Left cardiac atrium (tissue), 4 donors: ENCODE data around the gene TMEM266. TPM values are rescaled to one million over a fixed set of nuclear protein-coding genes. Genes with fewer than 3 reads are reported as not detected.
A peak's percentile ranks its signal among the peaks of the same experiment; 100 is the strongest.

ENCODE experiments used
- ATAC-seq, 2 donors: fragments of 200-7000 bp; cut with Tn5 transposase; one replicate each; pipeline ENCODE4 v1.9.1; 2020; ENCODE audit warnings: mild to moderate bottlenecking in 2 of 2, moderate library complexity in 2 of 2
- DNase-seq: peaks from one replicate; pipeline ENCODE4 v3.0.0-alpha.2; 2020
- intact Hi-C, 2 donors: fragments of 100-400 bp; cut with DNase I; formaldehyde crosslinking; loops; one replicate each; pipeline versions ENCODE4 v1.14.1 to v1.15.1; 2022 to 2023
- total RNA-seq, 2 donors: library from RNA; stranded (reverse); fragmentation: NEBNext Ultra II Directional; extraction: Animal tissue kit (Norgen Biotek cat#: 25700); gene quantifications; one replicate each; pipeline ENCODE4 v1.2.1, GENCODE V29; 2021
- donor health status: DM: no; HTN: yes; CAD: no.
- donor health status: DM: no; HTN: yes; CAD: no; lungs with severe emphysema.
- donor health status: DM: yes; HTN: yes; CAD: no.
- donor health status: Dilated cardiomyopathy.

The TMEM266 gene
- total RNA-seq, 2 donors from 2014 or later: 0.12 to 0.29 TPM

DNA sequence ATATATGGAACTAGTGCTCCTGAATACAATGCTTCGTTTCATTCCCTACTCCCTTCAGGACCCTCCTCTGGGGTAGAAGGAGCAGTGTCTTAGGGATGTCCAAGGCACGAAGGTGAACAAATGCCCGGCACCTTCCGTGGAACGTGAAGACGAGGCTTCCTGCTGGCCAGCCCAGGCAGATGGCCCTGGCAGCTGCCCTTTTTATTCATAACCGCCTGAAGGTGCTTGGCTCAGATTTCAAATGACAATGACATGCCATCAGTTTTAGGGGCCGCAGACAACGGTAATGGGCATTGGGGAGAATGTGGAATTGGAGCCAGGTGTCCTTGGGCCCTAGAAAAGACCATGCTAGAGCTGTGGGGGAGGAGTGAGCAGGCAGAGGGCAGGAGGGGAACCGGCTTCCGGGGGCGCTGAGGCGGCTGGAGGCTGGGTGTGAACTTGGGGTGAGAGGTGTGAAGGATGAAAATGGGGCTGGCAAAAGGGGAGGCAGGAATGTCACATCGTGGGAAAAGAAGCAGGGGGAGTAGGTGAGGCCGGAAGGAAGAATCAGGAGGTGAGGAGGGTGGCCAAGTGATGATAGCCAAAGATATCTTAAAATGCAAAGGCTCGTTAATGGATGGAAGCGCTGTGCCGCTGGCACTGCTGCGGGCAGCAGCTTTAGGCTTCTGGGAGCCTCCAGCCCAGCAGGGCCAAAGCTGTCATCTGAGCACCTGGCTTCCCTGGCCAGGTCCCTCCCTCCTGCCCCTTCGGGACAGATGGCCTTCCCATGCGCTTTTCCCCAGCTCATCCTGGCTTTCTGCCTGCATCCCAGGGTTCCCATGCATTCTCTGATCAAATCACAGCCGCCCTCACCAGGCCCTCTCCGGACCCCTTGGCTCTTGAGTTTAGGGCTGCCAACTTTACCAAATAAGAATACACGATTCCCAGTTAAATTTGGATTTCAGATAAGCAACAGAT lies 93.7 kb downstream of the TMEM266 start:
- no peak for ATAC-seq
- intact Hi-C loops: no loop called here
- no peak for DNase-seq

DNA sequence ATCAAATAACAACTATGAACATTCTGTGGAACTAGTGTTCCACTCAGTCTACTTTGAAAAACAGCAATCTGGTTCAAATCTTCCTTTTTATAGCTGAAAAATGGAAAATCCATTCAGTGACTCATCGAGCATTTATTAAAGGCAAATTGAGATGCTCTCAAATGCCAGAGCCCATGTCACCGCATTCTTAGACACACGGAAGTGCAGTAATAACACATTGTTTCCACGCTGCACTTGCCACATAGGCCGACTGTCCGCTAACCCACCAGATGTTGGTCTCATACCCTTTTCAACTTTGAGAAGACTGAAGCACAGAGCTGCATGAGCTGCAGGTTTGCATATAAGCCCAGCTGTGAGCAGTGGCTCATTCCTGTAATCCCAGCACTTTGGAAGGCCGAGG lies 95.9 kb downstream of the TMEM266 start:
- DNase-seq (no peak), ATAC-seq (no peak)
- intact Hi-C loops: no loop called here

DNA sequence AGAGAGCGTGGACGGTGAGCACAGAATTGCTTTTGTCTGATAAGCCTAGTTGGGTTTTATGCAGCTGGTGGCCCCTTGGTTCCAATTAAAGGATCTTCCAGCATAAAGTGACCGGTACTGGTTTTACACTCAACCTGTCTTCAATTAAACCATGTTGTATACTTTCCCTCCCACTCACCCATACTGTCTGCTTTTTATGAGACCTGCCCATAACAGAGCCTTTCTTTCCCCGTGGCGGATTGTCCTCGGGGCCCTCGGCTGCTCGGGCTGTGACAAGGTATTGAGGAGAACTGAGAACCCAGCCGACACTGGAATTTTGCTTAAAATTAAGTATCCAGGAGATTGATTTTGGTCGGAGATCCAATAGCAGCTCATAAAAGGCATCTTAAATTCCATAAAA lies 98.4 kb downstream of the TMEM266 start:
- intact Hi-C loops: no loop called here
- no peak for ATAC-seq
- no peak for DNase-seq

DNA sequence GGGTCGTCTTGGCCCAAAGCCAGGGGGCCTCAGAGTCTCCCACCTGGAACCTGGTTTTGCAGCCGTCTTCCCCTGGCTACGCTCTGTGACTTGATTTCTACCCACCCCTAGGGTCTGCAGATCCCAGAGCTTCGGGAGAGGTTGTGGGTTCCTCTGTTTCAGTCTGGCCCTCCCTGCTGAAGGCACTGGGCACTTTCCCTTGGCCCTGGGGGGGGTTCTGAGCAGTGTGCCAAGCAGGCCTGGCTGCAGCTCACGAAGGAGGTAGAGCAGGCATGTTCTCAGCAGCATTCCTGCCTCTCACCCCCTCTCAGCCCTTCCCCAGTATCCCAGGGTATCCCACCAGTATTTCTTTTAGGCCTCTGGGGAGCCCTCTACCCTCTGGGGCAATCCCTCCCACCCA lies 99.0 kb downstream of the TMEM266 start:
- ATAC-seq: no peak
- intact Hi-C loops: no loop called here
- DNase-seq: no peak

DNA sequence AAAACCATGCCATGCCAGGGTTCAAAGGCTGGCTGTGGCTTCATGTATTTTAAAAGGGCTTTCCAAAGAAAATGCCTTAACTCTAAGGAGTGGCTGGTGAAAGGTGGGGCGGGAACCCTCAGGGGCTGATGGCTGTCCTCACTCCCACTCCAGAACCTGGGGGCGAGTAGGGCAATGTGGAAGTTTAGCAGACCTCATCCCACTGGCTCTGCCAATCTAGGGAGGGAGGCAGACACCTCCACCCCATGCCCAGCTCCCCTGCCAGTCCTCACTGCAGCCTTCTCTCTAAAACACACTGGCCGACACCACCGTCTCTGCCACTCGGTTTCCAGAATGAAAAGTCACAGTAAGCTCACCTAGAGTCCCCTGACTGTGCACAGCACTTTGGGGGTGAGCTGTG lies 99.5 kb downstream of the TMEM266 start:
- no peak for ATAC-seq
- intact Hi-C loops: no loop called here

DNA sequence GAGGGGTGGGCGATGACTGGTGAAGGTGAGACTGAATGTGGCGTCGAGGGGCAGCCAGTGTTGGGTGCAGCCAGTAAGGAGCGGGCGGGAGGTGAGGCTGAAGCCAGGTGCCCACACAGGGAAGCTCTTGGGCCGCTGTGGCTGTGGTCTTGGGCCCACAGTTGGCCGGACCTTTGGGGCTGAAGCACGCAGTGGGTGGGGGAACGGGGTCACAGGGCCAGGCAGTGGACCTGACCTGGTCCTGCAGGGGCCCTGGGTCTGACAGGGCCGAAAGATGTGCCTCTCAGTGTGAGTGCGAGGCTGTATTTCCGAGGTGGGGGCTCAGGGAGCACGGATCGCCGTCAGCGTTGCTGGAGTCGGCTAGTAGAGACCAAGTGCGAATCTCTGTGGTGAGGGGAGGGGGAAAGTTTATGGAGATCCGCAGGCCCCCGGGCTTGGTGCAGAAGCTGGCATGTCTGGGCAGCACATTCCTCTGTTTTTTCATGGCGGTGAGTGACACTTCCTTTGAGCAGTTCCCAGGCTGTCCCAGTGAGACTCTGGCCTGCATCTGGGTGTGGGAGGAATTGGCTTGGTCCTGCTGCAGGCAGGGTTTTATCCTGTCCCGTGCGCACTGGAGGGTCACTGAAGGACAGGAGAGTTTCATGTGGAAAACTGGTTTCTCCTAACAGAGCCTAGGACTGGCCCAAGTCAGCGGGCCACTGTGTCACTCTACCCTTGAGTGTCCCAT lies 100.8 kb downstream of the TMEM266 start:
- DNase-seq: no peak
- intact Hi-C loops: no loop called here
- ATAC-seq: peak; percentile 17 to 27

More for the DNA sequence above, 99.5 kb downstream of the TMEM266 start:
- no peak for DNase-seq

DNA sequence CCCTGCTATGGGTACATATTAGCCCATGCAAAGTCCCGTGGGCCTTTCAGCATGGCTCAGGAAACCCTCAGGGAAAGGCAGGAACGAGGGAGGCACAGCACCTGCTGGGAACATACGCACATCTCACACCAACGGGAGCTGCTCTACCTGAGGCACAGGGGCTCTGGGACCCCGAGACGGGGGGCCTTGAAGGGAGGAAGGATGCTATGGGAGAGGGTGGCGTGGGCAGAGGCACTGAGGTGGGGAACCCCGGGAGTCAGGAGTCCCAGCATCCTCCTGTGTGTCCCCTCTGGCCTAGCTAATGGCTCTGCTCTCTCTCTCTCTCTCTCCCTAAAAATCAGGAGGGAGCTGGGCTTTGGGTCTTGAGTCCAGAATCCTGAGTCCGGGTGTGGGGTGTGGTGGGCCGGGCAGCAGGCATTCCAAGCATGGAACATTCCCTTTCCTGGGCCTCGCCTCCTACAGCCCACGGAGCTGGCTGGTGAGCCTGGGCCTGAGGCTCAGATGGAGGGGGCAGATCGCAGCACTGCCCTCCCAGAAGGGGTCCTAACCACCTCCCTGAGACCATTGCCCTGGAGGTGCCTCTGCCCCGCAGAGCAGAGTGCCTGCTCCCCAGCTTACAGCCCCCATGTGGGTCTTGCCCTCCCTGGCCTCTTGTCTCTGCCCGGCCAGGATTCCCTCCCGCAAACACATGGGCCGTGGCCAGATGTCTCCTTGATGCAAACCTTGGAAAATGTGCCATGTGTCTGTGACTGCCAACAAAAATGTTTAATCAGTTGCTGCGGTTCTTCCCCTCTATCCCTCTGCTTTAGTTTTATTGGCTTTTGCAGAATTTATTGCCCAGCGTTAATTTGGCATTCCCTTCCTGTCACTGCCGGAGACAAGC lies 101.6 kb downstream of the TMEM266 start:
- no peak for DNase-seq
- intact Hi-C loops: no loop called here
- no peak for ATAC-seq

DNA sequence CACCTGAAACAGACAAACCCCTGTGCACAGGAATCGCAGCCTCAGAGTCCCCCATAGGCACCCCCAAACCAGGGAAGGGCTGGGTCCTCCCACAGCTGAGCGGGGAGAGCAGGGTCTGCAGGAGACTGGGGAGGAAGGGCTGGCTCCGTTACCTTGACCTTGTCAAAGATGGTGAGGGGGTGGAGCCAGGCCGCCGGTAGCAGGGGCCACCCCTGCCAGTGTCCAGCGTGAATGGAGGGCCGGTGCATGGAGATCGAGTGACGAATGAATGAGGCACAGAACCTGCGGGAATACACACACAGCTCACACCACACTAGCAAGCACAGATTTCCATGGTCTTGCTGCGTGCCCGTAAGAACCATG lies 102.2 kb downstream of the TMEM266 start:
- intact Hi-C loops: no loop called here
- no peak for DNase-seq
- no peak for ATAC-seq

DNA sequence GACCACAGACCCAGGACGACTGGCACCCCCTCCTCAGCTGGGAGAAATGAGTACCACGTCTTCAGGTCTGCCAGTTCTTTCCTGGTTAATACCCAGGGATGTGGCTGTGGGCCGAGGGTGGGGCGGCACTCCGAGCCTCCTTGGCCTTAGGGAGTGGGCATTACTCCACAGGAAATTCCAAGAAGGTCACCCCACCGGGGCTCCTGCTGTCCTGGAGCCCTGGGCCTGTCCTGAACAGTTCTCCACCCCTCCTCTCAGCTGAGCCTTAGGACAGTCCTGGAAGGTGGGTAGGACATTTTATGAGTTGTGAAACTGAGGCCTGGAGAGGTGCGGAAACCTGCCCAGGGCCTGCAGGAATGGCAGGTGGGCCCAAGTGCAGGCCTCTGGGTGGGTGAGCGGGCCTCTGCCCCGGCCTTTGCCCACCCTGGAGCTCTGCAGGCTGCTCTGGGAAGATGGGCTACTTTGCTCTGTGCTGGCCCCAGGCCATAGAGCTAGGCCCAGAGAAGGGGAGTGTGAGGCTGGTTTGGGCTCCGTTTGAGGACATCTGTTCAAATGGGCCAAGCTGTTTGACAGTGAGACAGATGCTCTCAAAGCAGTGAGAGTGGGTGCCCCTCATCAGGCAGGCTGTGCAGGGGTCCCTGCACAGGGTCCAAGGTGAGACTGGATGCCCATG lies 103.1 kb downstream of the TMEM266 start:
- DNase-seq (no peak), ATAC-seq (peak; percentile 33 to 36)
- intact Hi-C loops: no loop called here

DNA sequence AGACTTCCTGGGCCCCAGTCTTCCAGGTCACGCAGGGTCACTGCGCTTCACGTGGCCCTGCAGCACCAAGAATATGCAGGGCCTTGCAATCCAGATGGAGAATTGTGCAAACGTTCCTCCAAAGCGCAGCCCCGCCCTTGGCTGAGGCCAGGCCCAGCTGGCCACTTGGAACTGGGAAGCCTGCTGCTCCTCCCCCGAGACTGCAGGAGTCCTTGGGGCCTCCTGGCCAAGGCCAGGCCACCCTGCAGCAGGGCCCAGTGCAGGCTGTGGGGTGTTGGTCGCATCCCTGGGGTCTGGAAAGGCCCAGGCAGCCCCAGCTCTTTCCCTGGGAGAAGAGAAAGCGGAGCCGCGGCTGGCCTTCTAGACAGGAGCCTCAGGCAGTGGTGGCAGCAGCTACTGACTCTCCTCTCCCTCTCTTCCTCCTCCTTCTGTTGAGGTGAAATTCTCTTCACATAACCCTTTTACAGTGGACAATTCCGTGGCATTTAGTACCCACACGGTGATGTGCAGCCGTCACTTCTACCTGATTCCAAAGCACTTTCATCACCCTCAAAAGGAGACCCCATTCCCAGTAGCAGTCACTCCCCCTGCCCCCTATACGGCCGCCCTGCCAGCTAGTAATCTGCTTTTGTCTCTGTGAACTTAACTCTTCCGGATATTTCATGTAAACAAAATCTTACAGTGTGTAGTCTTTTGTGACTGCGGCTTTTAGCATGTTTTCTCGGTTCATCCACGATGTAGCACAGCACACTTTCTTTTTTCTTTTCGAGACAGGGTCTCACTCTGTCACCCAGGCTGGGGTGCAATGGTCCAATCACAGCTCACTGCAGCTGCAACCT lies 103.9 kb downstream of the TMEM266 start:
- ATAC-seq (peak; percentile 81 to 82), DNase-seq (peak; percentile 79)
- intact Hi-C loops: no loop called here

DNA sequence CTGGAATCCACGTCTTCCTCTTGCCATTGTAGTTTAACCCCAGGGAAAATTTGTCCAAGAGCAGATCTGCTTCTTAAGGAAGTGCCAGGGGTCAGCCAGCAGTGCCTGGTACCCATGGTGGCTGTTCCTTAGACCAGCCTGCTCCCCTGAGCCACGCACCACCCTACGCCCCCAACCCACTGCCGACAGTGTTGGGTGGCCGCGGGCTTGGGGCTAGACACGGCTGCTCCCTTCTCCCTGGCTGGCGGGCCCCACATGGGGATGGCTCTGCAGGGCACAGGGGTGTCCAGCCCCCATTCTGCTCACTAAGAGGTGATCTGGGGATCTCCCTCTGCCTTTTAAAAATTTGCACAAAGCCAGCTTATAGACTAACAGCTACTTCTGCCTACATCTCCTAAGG lies 104.8 kb downstream of the TMEM266 start:
- DNase-seq (no peak), ATAC-seq (no peak)
- intact Hi-C loops: no loop called here

DNA sequence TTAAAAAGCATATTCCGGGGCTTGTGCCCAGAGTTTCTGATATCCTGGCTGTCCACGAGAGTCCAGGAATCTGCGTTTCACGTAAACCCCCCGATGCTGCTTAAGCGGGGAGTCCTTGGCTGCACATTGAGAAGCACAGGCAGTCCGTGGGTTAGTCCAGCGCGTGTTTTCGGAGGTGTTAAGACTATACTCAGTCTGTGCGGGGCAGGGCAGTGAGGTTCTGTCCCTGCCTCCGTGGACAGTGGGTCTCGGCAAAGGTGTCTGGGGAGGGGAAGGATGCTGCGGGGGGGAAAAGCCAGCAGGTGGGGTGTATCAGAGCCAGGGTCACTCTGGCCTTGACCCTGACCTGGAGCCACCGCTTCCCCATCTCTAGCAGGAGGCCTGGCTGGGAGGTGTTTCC lies 106.2 kb downstream of the TMEM266 start:
- ATAC-seq (no peak), DNase-seq (no peak)
- intact Hi-C loops: no loop called here

DNA sequence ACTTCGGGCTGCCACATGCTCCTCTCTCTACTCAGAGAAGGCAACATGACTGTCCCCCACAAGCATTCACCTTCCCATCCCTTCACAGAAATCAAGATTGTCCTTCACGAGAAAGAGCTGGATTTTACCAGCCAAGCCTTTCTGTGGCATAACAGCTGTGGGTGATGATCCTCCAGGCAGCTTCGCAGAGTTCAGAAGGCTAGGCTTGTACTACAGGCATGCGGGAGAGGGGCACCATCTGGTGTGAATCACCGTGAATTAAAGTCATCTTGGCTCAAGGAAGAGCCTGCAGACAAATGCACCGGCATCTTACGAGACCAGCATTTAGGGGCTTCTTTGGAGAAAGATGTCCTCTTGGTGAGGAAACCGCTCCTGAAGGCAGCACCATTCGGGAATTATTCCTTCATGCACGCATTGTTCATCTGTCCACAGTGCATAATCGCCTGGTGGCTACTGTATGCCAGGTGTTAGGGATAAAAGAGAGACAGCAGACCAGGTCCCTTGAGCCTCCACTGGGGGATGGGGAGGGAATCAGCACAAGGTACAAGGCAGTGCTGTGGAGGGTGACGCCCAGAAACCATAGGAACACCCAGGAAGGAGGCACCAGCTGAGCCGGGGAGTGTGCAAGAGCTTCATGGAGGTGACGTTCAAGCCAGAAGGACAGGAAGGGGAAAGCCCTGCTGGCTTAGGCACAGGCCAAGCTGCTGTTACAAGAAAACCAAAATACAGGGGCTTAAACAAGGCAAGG lies 108.6 kb downstream of the TMEM266 start:
- DNase-seq (no peak), ATAC-seq (no peak)
- intact Hi-C loops: no loop called here

DNA sequence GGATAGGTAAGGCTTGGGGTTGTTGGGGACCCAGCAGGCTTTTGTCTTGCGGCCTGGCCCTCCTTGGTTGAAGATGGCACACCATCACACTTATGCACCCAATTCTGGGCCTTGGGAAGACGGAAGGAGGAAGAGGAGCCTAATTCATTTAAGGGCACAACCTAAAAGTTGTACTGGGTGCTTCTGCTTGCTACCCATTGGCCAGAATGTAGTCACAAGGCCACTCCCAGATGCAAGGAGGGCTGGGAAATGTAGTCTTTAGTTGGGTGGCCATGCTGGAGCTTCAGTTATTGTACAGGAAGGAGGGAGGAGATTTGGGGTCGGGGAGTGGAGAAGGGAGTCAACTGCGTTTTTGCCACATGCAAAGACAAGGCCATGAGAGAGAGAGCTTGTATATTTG lies 109.2 kb downstream of the TMEM266 start:
- ATAC-seq: peak in 1 of 2 donors; percentile 49

DNA sequence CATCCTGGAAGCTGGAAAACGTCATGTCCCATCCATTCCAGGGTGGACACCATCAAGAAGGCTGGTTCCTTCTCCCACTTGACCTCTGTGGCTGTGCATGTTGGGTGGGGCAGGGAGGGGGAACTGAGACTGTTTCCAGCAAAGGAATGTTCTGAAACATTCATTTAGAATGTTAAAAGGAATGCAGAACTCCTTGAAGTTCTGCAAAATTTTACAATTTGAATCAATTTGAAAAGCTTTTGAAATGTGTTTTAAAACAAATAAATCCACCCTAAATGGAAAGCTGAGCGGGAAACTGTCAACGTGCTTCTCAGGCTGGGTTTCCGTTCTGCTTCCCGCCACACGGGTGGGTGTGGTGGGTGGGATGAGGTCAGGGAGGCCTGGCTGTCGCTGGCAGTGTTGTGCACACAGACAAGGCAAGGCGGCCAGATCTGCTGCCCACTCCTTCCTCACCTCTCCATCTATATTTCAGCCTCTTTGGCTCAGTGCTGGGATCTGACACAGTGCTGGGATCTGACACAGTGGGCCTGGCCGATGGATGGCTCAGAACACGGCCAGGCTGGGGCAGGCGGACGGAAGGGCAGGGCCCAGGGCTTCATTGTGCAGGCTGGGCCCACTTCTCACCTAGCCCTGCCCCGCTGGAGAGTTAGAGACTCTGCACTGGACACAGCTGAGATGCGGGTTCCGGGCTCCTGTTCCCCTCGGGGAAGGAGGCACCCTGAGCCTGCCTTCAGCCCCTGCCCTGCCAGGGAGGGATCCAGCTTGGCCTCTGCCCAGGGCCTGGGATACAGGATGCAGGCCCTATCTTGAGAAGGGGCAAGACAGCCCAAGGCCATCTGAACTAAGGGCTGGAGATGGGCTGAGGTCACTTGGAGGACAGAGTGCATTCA lies 110.4 kb downstream of the TMEM266 start:
- intact Hi-C loops: no loop called here
- DNase-seq: peak; percentile 63
- ATAC-seq: peak in 1 of 2 donors; percentile 43

More for the DNA sequence above, 109.2 kb downstream of the TMEM266 start:
- intact Hi-C loops: no loop called here
- DNase-seq: no peak

DNA sequence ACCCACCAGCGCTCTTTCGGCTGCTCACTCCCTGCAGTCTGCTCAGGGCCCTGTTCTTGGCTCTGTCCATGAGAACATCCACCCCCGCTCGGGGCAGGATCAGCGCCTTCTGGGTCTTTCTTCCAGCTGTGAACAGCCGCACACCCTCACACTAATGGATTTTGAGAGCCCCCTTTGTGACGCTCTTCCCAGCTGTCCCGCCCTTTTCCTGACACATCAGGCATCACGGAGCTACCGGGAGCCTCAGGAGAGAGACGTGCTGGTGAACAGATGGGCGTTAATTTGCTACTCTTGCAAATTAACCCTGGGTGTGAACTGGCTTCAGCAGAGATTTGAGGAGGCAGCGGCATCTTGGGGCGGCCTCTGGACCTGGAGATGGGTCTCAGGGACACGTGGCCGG lies 113.0 kb downstream of the TMEM266 start:
- ATAC-seq (peak in 1 of 2 donors; percentile 21), DNase-seq (no peak)
- intact Hi-C loops: no loop called here
